ENCODE measurements around the gene LIN7A.
"Not testable (repeated sequence)": the region's sequence is repeated elsewhere in the genome, so short reads cannot be mapped to it uniquely, and the experiment has no call there.

LIN7A gene

GRCh38 chr12:80807640-80808288 lies 130.0 kb downstream of the LIN7A start:
- DNase-seq (ENCODE audit: low read depth), result no peak

GRCh38 chr12:80805106-80805505 lies 132.6 kb downstream of the LIN7A start:
- no peak for DNase-seq (ENCODE audit: low read depth)

GRCh38 chr12:80802652-80803400 lies 134.9 kb downstream of the LIN7A start:
- no peak for DNase-seq (ENCODE audit: low read depth)

GRCh38 chr12:80798281-80798680 lies 139.5 kb downstream of the LIN7A start:
- no peak for DNase-seq (ENCODE audit: low read depth)

GRCh38 chr12:80794551-80794950 lies 143.2 kb downstream of the LIN7A start:
- DNase-seq (ENCODE audit: low read depth), result no peak

GRCh38 chr12:80792861-80793260 lies 144.9 kb downstream of the LIN7A start:
- DNase-seq (ENCODE audit: low read depth), result no peak

GRCh38 chr12:80791863-80792262 lies 145.9 kb downstream of the LIN7A start:
- no peak for DNase-seq (ENCODE audit: low read depth)

- DNase-seq (ENCODE audit: low read depth), result not testable (repeated sequence)
Measured at GRCh38 chr12:80788407-80788806, 149.3 kb downstream of the LIN7A start.

GRCh38 chr12:80782963-80783470 lies 154.7 kb downstream of the LIN7A start:
- DNase-seq (ENCODE audit: low read depth), result not testable (repeated sequence)

GRCh38 chr12:80781313-80781712 lies 156.4 kb downstream of the LIN7A start:
- DNase-seq (ENCODE audit: low read depth), result no peak

GRCh38 chr12:80780746-80781145 lies 157.0 kb downstream of the LIN7A start:
- DNase-seq (ENCODE audit: low read depth), result no peak

- peak; percentile 54 for DNase-seq (ENCODE audit: low read depth)
Measured at GRCh38 chr12:80778005-80778541, 159.7 kb downstream of the LIN7A start.

- no peak for DNase-seq (ENCODE audit: low read depth)
Measured at GRCh38 chr12:80777587-80777986, 160.1 kb downstream of the LIN7A start.

GRCh38 chr12:80776706-80777105 lies 161.0 kb downstream of the LIN7A start:
- peak; percentile 57 for DNase-seq (ENCODE audit: low read depth)

GRCh38 chr12:80770958-80771357 lies 166.8 kb downstream of the LIN7A start:
- no peak for DNase-seq (ENCODE audit: low read depth)

- DNase-seq (ENCODE audit: low read depth), result no peak
Measured at GRCh38 chr12:80769553-80770140, 168.1 kb downstream of the LIN7A start.

- no peak for DNase-seq (ENCODE audit: low read depth)
Measured at GRCh38 chr12:80766897-80767296, 170.8 kb downstream of the LIN7A start.

GRCh38 chr12:80766210-80766609 lies 171.5 kb downstream of the LIN7A start:
- DNase-seq (ENCODE audit: low read depth), result no peak

- no peak for DNase-seq (ENCODE audit: low read depth)
Measured at GRCh38 chr12:80763874-80764273, 173.9 kb downstream of the LIN7A start.

- DNase-seq (ENCODE audit: low read depth), result no peak
Measured at GRCh38 chr12:80761838-80762237, 175.9 kb downstream of the LIN7A start.

- DNase-seq (ENCODE audit: low read depth), result no peak
Measured at GRCh38 chr12:80756875-80757274, 180.9 kb downstream of the LIN7A start.

GRCh38 chr12:80754274-80754673 lies 183.5 kb downstream of the LIN7A start:
- no peak for DNase-seq (ENCODE audit: low read depth)

GRCh38 chr12:80752464-80752863 lies 185.3 kb downstream of the LIN7A start:
- DNase-seq (ENCODE audit: low read depth), result no peak

All from CMK (cell line).